Measurements from ENCODE around the gene STARD3.

STARD3 gene

DNA sequence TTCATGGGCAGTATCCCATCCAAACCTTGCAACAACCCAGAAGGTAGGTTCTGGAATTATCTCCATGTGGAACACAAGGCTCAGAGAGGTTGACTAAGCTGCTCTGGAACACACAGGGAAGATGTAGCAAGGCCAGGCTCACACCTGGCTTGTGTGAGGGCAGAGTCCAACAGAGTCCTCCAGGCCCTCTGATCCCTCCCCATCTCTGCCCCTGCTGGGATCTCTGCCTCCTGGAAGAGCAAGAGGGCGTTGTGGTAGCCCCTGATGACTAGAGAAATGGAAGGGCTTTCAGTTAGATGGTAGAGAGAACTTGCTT, 17.2 kb upstream of the STARD3 start:
- TF ChIP-seq, protein P1, sequence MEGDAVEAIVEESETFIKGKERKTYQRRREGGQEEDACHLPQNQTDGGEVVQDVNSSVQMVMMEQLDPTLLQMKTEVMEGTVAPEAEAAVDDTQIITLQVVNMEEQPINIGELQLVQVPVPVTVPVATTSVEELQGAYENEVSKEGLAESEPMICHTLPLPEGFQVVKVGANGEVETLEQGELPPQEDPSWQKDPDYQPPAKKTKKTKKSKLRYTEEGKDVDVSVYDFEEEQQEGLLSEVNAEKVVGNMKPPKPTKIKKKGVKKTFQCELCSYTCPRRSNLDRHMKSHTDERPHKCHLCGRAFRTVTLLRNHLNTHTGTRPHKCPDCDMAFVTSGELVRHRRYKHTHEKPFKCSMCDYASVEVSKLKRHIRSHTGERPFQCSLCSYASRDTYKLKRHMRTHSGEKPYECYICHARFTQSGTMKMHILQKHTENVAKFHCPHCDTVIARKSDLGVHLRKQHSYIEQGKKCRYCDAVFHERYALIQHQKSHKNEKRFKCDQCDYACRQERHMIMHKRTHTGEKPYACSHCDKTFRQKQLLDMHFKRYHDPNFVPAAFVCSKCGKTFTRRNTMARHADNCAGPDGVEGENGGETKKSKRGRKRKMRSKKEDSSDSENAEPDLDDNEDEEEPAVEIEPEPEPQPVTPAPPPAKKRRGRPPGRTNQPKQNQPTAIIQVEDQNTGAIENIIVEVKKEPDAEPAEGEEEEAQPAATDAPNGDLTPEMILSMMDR (IDR thresholded peaks at IDR 0.05) = no peak

DNA sequence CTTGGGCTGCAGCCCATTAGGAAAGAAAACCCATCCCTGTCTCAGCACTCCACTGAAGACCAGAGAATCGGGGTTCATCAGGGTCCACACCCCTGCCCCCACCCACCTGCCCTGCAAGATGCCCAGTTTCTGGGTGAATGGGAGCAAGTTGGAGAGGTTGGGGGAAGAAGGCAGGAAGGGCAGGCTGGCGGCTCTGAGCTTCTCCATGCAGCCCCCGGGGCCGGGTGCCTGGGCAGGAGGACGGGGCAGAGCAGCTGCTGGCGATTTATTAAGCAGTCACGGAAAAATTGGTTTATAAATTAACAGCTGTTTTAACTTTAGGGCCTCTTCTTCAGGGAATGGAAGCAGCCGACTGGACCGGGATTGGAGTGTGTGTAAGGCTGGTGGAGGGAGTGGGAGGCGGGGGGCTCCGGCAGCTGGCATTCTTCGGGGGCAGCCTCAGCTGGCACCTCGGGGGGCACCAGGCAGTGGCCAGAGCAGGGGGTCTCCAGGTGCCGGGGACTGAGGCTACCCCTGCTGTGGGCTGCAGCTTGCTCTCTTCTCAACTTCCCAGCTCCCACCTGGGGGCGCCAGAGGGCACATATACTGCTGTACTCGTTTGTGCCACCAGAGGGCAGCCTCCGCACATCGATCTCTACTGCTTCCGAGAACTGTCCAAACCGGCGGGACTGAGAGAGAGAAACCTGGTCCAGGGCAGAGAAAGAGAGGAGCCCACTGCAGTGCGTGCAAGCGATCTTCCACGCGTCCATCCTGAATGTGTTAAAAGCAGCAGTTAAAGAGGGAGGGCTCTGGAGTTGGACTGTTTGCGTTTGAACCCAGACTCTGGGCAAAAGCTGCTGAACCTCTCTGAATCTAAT, 15.2 kb upstream of the STARD3 start:
- TF ChIP-seq, protein P1 (IDR thresholded peaks at IDR 0.05) = peak; percentile 100

DNA sequence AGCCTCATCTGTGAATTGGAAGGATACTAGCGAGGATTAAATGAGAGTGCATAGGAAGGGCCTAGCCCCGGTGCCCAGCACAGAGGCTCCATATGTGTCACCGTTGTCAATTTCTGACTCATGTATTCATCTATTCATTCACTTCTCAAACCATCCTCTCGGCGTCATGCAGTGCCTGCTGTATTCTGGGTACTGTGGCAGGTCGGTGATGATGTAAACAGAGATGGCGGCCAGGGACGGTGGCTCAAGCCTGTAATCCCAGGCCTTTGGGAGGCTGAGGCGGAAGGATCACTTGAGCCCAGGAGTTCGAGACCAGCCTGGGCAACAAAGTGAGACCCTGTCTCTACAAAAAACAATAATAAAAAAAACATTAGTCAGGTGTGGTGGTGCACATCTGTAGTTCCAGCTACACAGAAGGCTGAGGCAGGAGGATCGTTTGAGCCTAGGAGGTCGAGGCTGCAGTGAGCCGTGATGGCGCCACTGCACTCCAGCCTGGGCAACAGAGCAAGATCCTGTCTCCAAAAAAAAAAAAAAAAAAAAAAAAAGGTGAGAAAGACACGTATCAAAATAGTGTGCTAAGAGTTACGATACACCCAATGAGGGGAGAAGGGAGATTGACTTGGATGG, 14.5 kb upstream of the STARD3 start:
- TF ChIP-seq, protein P1 (IDR thresholded peaks at IDR 0.05) = no peak

DNA sequence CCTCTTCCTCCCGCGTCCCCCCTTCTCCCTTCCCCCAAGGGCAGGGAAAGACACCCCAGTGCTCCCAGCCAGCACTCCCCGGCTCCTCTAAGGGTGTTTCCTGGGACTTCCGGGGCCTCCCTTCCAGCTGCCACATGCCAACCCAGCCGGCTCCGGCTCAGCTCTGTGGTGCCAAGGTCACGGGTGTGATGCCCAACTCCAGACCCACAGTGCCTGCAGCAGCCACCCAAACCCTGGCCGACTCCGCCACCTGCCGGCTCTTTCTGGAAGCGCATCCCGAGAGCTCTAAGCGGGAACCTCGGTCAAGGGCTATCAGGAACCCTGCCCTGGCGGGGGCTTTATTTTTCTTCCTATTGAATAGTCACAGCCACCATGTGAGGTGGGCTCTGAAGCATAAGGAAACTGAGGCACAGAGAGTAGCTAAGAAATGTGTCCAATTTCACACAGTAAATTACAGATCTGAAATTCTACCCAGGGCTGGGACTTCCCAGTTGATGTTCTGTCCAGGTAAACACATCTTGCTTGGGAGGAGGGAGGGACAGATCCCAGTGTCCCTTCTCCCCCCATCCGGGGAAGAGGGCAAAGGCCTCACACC, 13.5 kb upstream of the STARD3 start:
- TF ChIP-seq, protein P1 (IDR thresholded peaks at IDR 0.05) = peak; percentile 89

DNA sequence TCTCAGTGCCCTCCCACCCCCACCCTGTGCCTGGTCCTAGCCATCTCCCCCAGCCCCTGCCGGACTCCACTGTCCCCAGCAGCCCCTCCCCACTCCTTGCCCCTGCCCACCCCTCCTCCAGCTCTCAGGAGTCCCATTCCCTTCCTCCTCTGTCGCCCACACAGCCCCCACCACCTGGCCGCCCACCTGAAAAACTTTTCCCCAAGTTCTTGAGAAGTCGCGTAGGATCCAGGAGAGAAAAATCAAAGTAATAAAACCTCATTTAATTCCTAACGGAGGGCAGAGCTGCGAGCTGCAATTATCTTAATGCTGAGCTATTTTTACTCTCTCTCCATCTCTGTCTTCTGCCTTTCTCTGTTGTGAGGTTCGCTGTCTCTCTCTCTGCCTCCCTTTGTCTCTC, 12.6 kb upstream of the STARD3 start:
- TF ChIP-seq, protein P1 (IDR thresholded peaks at IDR 0.05) = no peak

DNA sequence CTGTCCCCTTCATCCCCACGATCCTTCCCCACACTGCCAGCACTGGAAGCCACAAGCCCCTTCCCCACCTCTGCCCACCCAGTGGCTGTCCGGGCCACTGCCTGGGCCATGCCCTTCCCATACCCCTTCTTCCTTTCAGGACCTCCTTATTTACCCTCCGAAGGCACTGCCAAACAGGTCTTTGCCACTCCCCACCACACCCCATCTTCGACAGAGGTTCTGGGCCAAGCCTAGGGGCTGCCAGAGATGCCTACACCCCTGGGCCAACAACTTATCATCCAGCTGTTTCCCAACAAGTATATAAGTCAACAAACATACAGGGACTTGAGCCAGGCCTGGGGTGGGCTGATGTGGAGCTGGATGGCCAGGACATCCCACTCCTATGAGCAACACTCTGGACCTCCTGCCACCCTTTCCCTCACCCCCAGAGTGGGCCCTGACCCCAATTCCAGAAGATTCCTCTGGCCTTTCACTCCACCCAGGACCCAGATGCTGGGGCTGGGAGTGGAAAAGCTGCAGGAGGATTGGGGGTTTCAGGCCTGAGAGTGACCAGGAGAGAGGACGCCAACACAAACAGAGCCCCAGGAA, 11.7 kb upstream of the STARD3 start:
- TF ChIP-seq, protein P1 (IDR thresholded peaks at IDR 0.05) = no peak

DNA sequence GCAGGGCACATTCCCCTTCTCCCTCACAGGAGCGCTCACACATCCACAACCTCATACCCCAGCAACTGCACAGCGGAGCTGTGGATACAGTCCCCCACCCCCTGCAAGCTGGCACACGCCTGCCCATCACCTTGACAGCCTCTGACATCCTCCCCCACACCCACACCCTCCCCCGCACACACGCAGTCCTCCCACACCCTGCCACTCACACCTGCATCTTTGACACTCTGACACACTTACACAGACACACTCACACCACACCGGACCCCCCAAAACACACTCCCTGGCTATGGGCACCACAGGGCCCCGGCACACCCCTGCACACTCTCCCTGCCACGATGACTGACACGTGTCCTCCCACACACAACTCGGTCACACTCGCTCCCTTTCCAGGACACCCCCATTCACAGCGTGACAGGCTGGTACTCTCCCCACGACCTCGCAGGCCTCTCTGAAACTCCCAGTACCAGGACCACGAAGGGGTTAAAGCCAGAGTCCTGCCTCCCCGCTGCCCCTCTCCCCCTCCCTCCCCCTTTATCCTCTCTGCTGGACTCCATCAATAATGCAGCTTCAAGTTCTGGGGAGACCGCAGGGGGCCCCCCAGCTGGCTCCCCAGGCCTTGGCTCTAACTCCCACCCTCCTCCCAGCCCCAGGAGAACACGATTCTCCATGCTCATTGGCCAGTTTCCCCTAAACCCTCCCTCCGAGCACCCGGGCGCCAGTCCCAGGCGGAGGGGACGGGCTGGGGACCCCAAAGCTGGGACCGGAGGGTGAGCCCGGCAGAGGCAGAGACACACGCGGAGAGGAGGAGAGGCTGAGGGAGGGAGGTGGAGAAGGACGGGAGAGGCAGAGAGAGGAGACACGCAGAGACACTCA, 10.5 kb upstream of the STARD3 start, which contains the start of gene PPP1R1B:
Gene PPP1R1B, plus strand, starts transcription at position 782 of the 876 bp plus-strand sequence. CDS start 441 bp downstream, outside the sequence.
- TF ChIP-seq, protein P1 (IDR thresholded peaks at IDR 0.05) = no peak
